ENCODE results near the gene METTL9.
"Not testable (repeated sequence)": the region's sequence is repeated elsewhere in the genome, so short reads cannot be mapped to it uniquely, and the experiment has no call there.

DNA sequence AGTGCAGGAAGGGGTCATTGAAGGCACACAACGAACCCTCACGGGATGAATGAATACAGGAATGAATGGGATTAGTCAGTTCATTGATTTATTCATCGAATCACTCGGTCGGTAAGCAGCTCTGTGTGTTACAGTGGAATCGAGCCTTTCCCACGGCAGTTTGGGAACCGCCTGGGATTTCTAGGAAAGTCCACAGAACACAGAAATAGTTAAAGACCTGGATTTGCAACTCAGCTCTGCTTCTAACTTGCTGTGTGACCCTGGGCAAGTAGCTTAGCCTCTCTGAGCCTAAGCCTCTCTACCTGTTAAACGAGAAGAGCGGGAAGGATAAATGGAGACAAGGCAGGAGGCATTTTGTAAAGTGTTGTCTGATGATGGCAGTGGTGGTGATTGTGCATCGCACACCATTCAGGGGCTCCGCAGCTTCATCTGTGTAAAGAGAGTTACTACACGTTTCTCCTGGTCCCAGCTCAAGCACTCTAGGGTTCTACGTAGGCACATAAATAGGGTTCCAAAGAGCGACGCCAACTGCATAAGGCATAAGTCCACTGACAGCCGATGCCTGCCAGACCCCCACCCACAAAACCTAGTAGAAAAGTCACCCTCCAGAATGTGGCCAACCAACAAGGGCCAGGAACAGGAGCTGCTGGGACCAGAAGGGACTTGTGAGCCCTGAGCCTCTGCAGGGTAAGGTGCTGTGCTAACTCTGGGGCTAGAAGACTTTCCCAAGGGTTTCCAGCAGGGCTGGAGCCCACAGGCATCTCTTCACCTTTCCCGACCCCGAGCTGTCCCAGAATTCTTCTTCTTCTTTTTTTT, 45.7 kb upstream of the METTL9 start:
- TF ChIP-seq POLR2AphosphoS5, EP300, POLR2A (IDR thresholded peaks at IDR 0.05): not testable (repeated sequence)
- TF ChIP-seq, protein P1, sequence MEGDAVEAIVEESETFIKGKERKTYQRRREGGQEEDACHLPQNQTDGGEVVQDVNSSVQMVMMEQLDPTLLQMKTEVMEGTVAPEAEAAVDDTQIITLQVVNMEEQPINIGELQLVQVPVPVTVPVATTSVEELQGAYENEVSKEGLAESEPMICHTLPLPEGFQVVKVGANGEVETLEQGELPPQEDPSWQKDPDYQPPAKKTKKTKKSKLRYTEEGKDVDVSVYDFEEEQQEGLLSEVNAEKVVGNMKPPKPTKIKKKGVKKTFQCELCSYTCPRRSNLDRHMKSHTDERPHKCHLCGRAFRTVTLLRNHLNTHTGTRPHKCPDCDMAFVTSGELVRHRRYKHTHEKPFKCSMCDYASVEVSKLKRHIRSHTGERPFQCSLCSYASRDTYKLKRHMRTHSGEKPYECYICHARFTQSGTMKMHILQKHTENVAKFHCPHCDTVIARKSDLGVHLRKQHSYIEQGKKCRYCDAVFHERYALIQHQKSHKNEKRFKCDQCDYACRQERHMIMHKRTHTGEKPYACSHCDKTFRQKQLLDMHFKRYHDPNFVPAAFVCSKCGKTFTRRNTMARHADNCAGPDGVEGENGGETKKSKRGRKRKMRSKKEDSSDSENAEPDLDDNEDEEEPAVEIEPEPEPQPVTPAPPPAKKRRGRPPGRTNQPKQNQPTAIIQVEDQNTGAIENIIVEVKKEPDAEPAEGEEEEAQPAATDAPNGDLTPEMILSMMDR (IDR thresholded peaks at IDR 0.05), result not testable (repeated sequence)

Data from stomach (tissue), 4 donors.